Gastroesophageal sphincter (tissue), 3 donors: ENCODE data around the gene ITPRIPL2.

ENCODE experiments used
- EP300 ChIP-seq: sonication (generic); formaldehyde crosslinking; IDR thresholded peaks from one replicate; pipeline ENCODE4 v1.6.1; 2017; ENCODE audit warnings: antibody characterized with exemption, mild to moderate bottlenecking
- POLR2A ChIP-seq, 2 donors: fragments of 450-650 bp; IDR thresholded peaks; one replicate each; pipeline ENCODE4 v1.6.1; 2017; ENCODE audit warnings: antibody characterized with exemption in 2 of 2, mild to moderate bottlenecking in 2 of 2, moderate library complexity in 1 of 2
- POLR2AphosphoS5 ChIP-seq: sonication (generic); formaldehyde crosslinking; IDR thresholded peaks from one replicate; pipeline ENCODE4 v1.6.1; 2017; ENCODE audit warnings: antibody characterized with exemption
- TF ChIP-seq, protein P1 (sequence below), 4 experiments: fragments of 200-600 bp in 2 of 4; fragments of 450-650 bp in 2 of 4; sonication (generic) in 1 of 4; IDR thresholded peaks; one replicate each; pipeline ENCODE4 v1.5.1; 2017 to 2019; ENCODE audit warnings: antibody characterized with exemption in 4 of 4, mild to moderate bottlenecking in 2 of 4, moderate library complexity in 2 of 4

- TF ChIP-seq, protein P1, sequence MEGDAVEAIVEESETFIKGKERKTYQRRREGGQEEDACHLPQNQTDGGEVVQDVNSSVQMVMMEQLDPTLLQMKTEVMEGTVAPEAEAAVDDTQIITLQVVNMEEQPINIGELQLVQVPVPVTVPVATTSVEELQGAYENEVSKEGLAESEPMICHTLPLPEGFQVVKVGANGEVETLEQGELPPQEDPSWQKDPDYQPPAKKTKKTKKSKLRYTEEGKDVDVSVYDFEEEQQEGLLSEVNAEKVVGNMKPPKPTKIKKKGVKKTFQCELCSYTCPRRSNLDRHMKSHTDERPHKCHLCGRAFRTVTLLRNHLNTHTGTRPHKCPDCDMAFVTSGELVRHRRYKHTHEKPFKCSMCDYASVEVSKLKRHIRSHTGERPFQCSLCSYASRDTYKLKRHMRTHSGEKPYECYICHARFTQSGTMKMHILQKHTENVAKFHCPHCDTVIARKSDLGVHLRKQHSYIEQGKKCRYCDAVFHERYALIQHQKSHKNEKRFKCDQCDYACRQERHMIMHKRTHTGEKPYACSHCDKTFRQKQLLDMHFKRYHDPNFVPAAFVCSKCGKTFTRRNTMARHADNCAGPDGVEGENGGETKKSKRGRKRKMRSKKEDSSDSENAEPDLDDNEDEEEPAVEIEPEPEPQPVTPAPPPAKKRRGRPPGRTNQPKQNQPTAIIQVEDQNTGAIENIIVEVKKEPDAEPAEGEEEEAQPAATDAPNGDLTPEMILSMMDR (IDR thresholded peaks at IDR 0.05), result no peak
- TF ChIP-seq POLR2AphosphoS5 (no peak), POLR2A (IDR thresholded peaks at IDR 0.05) (no peak), EP300 (no peak)
Observed at GRCh38 chr16:19105891-19106624, 7.7 kb upstream of the ITPRIPL2 start.
